Measurements from ENCODE around the gene TMC5.

TMC5 gene

GRCh38 chr16:19522397-19522732 lies 104.7 kb downstream of the TMC5 start:
- H3K4me3 ChIP-seq (ENCODE audit: low read depth, low read length): no peak overlapping the region
- TF ChIP-seq MAX (IDR thresholded peaks at IDR 0.05; ENCODE audit: low read depth, low read length) (no peak), CTCF (IDR thresholded peaks at IDR 0.05; ENCODE audit: low read depth, low read length) (no peak), MYC (IDR thresholded peaks at IDR 0.05; ENCODE audit: low read depth, low read length) (no peak), POLR2A (IDR thresholded peaks at IDR 0.05; ENCODE audit: extremely low read depth, insufficient read length) (no peak)
- no peak for DNase-seq (ENCODE audit: low read depth)

- TF ChIP-seq MAX (IDR thresholded peaks at IDR 0.05; ENCODE audit: low read depth, low read length): no peak
- TF ChIP-seq CTCF (IDR thresholded peaks at IDR 0.05; ENCODE audit: low read depth, low read length): no peak
- no peak for TF ChIP-seq POLR2A (IDR thresholded peaks at IDR 0.05; ENCODE audit: extremely low read depth, insufficient read length)
- no peak for TF ChIP-seq MYC (IDR thresholded peaks at IDR 0.05; ENCODE audit: low read depth, low read length)
- no peak for DNase-seq (ENCODE audit: low read depth)
- no peak overlapping the region for H3K4me3 ChIP-seq (ENCODE audit: low read depth, low read length)
Measured at GRCh38 chr16:19522760-19523159, 105.1 kb downstream of the TMC5 start.

GRCh38 chr16:19523184-19523558 lies 105.5 kb downstream of the TMC5 start:
- TF ChIP-seq POLR2A (IDR thresholded peaks at IDR 0.05; ENCODE audit: extremely low read depth, insufficient read length) (no peak), MAX (IDR thresholded peaks at IDR 0.05; ENCODE audit: low read depth, low read length) (no peak), MYC (IDR thresholded peaks at IDR 0.05; ENCODE audit: low read depth, low read length) (no peak), CTCF (IDR thresholded peaks at IDR 0.05; ENCODE audit: low read depth, low read length) (no peak)
- no peak for DNase-seq (ENCODE audit: low read depth)
- no peak overlapping the region for H3K4me3 ChIP-seq (ENCODE audit: low read depth, low read length)

- H3K4me3 ChIP-seq (ENCODE audit: low read depth, low read length): peak within 1 kb of the TSS; percentile 95
- DNase-seq (ENCODE audit: low read depth): peak; percentile 96
- TF ChIP-seq MYC (IDR thresholded peaks at IDR 0.05; ENCODE audit: low read depth, low read length) (peak; percentile 71), POLR2A (IDR thresholded peaks at IDR 0.05; ENCODE audit: extremely low read depth, insufficient read length) (peak; percentile 72), CTCF (IDR thresholded peaks at IDR 0.05; ENCODE audit: low read depth, low read length) (no peak), MAX (IDR thresholded peaks at IDR 0.05; ENCODE audit: low read depth, low read length) (no peak; the same call in 1 of the 2 replicates)
Measured at GRCh38 chr16:19523559-19524355, 106.1 kb downstream of the TMC5 start, which contains the start of gene CCP110. CCP110 (plus strand) TSS chr16:19523942; CDS start chr16:19527882, 3,940 bp downstream.

GRCh38 chr16:19524356-19524615 lies 106.6 kb downstream of the TMC5 start:
- peak overlapping the region; percentile 95 for H3K4me3 ChIP-seq (ENCODE audit: low read depth, low read length)
- TF ChIP-seq MAX (IDR thresholded peaks at IDR 0.05; ENCODE audit: low read depth, low read length): no peak
- TF ChIP-seq POLR2A (IDR thresholded peaks at IDR 0.05; ENCODE audit: extremely low read depth, insufficient read length): no peak
- no peak for TF ChIP-seq CTCF (IDR thresholded peaks at IDR 0.05; ENCODE audit: low read depth, low read length)
- TF ChIP-seq MYC (IDR thresholded peaks at IDR 0.05; ENCODE audit: low read depth, low read length): no peak
- DNase-seq (ENCODE audit: low read depth): no peak

Measured in NB4 (cell line).